ENCODE measurements around the gene OSBPL10. TPM values are rescaled to one million over a fixed set of nuclear protein-coding genes. Genes with fewer than 3 reads are reported as not detected.

OSBPL10 gene
- polyA plus RNA-seq, 3 donors = 1.0 to 4.3 (median 3.8) TPM

GRCh38 chr3:31847760-31848159 lies 133.3 kb downstream of the OSBPL10 start:
- WGBS, 3 donors = 97 to 98% (median 97%) methylated on average over 6 of the region's 6 CpGs
- H3K27ac ChIP-seq (ENCODE audit: low read depth, low read length) = no peak overlapping the region

- WGBS, 3 donors = 88 to 93% (median 91%) methylated on average over 2 of the region's 2 CpGs
- H3K27ac ChIP-seq (ENCODE audit: low read depth, low read length) = no peak overlapping the region
These were observed 139.5 kb downstream of the OSBPL10 start for GRCh38 chr3:31841515-31841914.

- 96 to 97% (median 97%) methylated on average over 4 of the region's 4 CpGs for WGBS, 3 donors
- H3K27ac ChIP-seq (ENCODE audit: low read depth, low read length) = no peak overlapping the region
These were observed 140.8 kb downstream of the OSBPL10 start for GRCh38 chr3:31840252-31840651.

GRCh38 chr3:31839144-31839917 lies 141.7 kb downstream of the OSBPL10 start:
- H3K27ac ChIP-seq (ENCODE audit: low read depth, low read length) = no peak overlapping the region
- WGBS, 3 donors = 87 to 96% (median 93%) methylated on average over 2 of the region's 2 CpGs

- 70 to 79% (median 76%) methylated on average over 6 of the region's 6 CpGs for WGBS, 3 donors
- H3K27ac ChIP-seq (ENCODE audit: low read depth, low read length) = no peak overlapping the region
These were observed 144.7 kb downstream of the OSBPL10 start for GRCh38 chr3:31836131-31837075.

- WGBS, 3 donors = 47 to 79% (median 57%) methylated on average over 6 of the region's 6 CpGs
- no peak overlapping the region for H3K27ac ChIP-seq (ENCODE audit: low read depth, low read length)
These were observed 147.5 kb downstream of the OSBPL10 start for GRCh38 chr3:31833391-31834190.

- no peak overlapping the region for H3K27ac ChIP-seq (ENCODE audit: low read depth, low read length)
- WGBS, 3 donors = 85 to 89% (median 86%) methylated on average over 5 of the region's 5 CpGs
These were observed 148.5 kb downstream of the OSBPL10 start for GRCh38 chr3:31832551-31832950.

GRCh38 chr3:31831591-31831990 lies 149.5 kb downstream of the OSBPL10 start:
- 70 to 82% (median 77%) methylated on average over 4 of the region's 4 CpGs for WGBS, 3 donors
- H3K27ac ChIP-seq (ENCODE audit: low read depth, low read length) = no peak overlapping the region

- WGBS, 3 donors = 81 to 93% (median 87%) methylated on average over 17 of the region's 17 CpGs
- no peak overlapping the region for H3K27ac ChIP-seq (ENCODE audit: low read depth, low read length)
These were observed 151.1 kb downstream of the OSBPL10 start for GRCh38 chr3:31829826-31830426.

GRCh38 chr3:31829010-31829409 lies 152.1 kb downstream of the OSBPL10 start:
- no peak overlapping the region for H3K27ac ChIP-seq (ENCODE audit: low read depth, low read length)
- WGBS, 3 donors = 92 to 93% (median 92%) methylated on average over 6 of the region's 6 CpGs

- 77 to 89% (median 84%) methylated on average over 1 of the region's 1 CpG for WGBS, 3 donors
- no peak overlapping the region for H3K27ac ChIP-seq (ENCODE audit: low read depth, low read length)
These were observed 153.1 kb downstream of the OSBPL10 start for GRCh38 chr3:31828007-31828406.

- WGBS, 3 donors = 86 to 95% (median 93%) methylated on average over 3 of the region's 3 CpGs
- no peak overlapping the region for H3K27ac ChIP-seq (ENCODE audit: low read depth, low read length)
These were observed 157.9 kb downstream of the OSBPL10 start for GRCh38 chr3:31823184-31823583.

- WGBS, 3 donors = 81 to 90% (median 89%) methylated on average over 2 of the region's 2 CpGs
- H3K27ac ChIP-seq (ENCODE audit: low read depth, low read length) = no peak overlapping the region
These were observed 159.9 kb downstream of the OSBPL10 start for GRCh38 chr3:31821118-31821517.

- 94 to 95% (median 95%) methylated on average over 8 of the region's 8 CpGs for WGBS, 3 donors
- H3K27ac ChIP-seq (ENCODE audit: low read depth, low read length) = no peak overlapping the region
These were observed 161.6 kb downstream of the OSBPL10 start for GRCh38 chr3:31819441-31819840.

- 83 to 88% (median 83%) methylated on average over 10 of the region's 10 CpGs for WGBS, 3 donors
- no peak overlapping the region for H3K27ac ChIP-seq (ENCODE audit: low read depth, low read length)
These were observed 163.6 kb downstream of the OSBPL10 start for GRCh38 chr3:31817411-31817966.

GRCh38 chr3:31815631-31816440 lies 165.2 kb downstream of the OSBPL10 start:
- H3K27ac ChIP-seq (ENCODE audit: low read depth, low read length) = no peak overlapping the region
- 45 to 61% (median 55%) methylated on average over 11 of the region's 11 CpGs for WGBS, 3 donors

GRCh38 chr3:31815006-31815405 lies 166.1 kb downstream of the OSBPL10 start:
- H3K27ac ChIP-seq (ENCODE audit: low read depth, low read length) = no peak overlapping the region
- 84 to 94% (median 90%) methylated on average over 5 to 6 of the region's 6 CpGs for WGBS, 3 donors
